ENCODE results near the gene RNF11. TPM values are rescaled to one million over a fixed set of nuclear protein-coding genes. Genes with fewer than 3 reads are reported as not detected.

Gene RNF11
- total and polyA plus RNA-seq, 2 of the 8 experiments (the other 6 are each of a cell fraction or from before 2014, with no cell fraction given), result 49.6 to 54.2 TPM

DNA sequence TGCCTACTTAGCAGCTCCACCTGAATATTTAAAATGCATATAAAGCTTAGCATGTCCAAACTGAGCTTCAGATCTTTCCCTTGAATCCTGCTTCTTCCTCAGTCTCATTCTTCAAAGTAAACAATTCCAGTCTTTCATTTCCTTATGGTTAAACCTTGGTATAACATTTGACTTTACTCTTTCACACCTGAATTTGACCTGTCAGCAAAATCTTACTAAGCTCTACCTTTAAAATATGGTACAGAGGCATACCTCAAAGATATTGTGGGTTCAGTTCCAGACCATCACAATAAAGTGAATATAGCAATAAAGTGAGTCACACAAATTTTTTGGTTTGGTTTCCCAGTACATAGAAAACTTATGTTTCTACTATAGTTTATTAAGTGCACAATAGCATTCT lies 42.5 kb upstream of the RNF11 start (continued):
- TF ChIP-seq, protein P1, sequence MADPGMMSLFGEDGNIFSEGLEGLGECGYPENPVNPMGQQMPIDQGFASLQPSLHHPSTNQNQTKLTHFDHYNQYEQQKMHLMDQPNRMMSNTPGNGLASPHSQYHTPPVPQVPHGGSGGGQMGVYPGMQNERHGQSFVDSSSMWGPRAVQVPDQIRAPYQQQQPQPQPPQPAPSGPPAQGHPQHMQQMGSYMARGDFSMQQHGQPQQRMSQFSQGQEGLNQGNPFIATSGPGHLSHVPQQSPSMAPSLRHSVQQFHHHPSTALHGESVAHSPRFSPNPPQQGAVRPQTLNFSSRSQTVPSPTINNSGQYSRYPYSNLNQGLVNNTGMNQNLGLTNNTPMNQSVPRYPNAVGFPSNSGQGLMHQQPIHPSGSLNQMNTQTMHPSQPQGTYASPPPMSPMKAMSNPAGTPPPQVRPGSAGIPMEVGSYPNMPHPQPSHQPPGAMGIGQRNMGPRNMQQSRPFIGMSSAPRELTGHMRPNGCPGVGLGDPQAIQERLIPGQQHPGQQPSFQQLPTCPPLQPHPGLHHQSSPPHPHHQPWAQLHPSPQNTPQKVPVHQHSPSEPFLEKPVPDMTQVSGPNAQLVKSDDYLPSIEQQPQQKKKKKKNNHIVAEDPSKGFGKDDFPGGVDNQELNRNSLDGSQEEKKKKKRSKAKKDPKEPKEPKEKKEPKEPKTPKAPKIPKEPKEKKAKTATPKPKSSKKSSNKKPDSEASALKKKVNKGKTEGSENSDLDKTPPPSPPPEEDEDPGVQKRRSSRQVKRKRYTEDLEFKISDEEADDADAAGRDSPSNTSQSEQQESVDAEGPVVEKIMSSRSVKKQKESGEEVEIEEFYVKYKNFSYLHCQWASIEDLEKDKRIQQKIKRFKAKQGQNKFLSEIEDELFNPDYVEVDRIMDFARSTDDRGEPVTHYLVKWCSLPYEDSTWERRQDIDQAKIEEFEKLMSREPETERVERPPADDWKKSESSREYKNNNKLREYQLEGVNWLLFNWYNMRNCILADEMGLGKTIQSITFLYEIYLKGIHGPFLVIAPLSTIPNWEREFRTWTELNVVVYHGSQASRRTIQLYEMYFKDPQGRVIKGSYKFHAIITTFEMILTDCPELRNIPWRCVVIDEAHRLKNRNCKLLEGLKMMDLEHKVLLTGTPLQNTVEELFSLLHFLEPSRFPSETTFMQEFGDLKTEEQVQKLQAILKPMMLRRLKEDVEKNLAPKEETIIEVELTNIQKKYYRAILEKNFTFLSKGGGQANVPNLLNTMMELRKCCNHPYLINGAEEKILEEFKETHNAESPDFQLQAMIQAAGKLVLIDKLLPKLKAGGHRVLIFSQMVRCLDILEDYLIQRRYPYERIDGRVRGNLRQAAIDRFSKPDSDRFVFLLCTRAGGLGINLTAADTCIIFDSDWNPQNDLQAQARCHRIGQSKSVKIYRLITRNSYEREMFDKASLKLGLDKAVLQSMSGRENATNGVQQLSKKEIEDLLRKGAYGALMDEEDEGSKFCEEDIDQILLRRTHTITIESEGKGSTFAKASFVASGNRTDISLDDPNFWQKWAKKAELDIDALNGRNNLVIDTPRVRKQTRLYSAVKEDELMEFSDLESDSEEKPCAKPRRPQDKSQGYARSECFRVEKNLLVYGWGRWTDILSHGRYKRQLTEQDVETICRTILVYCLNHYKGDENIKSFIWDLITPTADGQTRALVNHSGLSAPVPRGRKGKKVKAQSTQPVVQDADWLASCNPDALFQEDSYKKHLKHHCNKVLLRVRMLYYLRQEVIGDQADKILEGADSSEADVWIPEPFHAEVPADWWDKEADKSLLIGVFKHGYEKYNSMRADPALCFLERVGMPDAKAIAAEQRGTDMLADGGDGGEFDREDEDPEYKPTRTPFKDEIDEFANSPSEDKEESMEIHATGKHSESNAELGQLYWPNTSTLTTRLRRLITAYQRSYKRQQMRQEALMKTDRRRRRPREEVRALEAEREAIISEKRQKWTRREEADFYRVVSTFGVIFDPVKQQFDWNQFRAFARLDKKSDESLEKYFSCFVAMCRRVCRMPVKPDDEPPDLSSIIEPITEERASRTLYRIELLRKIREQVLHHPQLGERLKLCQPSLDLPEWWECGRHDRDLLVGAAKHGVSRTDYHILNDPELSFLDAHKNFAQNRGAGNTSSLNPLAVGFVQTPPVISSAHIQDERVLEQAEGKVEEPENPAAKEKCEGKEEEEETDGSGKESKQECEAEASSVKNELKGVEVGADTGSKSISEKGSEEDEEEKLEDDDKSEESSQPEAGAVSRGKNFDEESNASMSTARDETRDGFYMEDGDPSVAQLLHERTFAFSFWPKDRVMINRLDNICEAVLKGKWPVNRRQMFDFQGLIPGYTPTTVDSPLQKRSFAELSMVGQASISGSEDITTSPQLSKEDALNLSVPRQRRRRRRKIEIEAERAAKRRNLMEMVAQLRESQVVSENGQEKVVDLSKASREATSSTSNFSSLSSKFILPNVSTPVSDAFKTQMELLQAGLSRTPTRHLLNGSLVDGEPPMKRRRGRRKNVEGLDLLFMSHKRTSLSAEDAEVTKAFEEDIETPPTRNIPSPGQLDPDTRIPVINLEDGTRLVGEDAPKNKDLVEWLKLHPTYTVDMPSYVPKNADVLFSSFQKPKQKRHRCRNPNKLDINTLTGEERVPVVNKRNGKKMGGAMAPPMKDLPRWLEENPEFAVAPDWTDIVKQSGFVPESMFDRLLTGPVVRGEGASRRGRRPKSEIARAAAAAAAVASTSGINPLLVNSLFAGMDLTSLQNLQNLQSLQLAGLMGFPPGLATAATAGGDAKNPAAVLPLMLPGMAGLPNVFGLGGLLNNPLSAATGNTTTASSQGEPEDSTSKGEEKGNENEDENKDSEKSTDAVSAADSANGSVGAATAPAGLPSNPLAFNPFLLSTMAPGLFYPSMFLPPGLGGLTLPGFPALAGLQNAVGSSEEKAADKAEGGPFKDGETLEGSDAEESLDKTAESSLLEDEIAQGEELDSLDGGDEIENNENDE (IDR thresholded peaks at IDR 0.05; ENCODE audit: insufficient replicate concordance, low read length), result no peak
- TF ChIP-seq SIRT6 (IDR thresholded peaks at IDR 0.05; ENCODE audit: low read length) (no peak), ZNF274 (IDR thresholded peaks at IDR 0.05; ENCODE audit: borderline replicate concordance, extremely low read depth, low read length) (no peak), NANOG (IDR thresholded peaks at IDR 0.05; ENCODE audit: insufficient read depth, low read depth, low read length, poor library complexity, severe bottlenecking) (no peak), BRCA1 (IDR thresholded peaks at IDR 0.05; ENCODE audit: low read depth, low read length) (no peak), KDM4A (IDR thresholded peaks at IDR 0.05; ENCODE audit: low read depth, low read length, severe bottlenecking) (no peak)
